Stimulated activated CD8-positive, alpha-beta memory T cell treated with anti-CD3 and anti-CD28 coated beads, Interleukin-7, amount 100 ng/mL, for 4 hours (primary cell): ENCODE data around the gene KCNIP1.

Experiments
- DNase-seq, 2 donors: peaks; one replicate each; pipeline ENCODE4 v3.0.0-alpha.2; 2020; ENCODE audit warnings: low read depth in 2 of 2

KCNIP1 gene

GRCh38 chr5:170597109-170597751 lies 93.4 kb downstream of the KCNIP1 start:
- DNase-seq: no peak

- no peak for DNase-seq
These were observed 94.1 kb downstream of the KCNIP1 start for GRCh38 chr5:170597872-170598271.

DNA sequence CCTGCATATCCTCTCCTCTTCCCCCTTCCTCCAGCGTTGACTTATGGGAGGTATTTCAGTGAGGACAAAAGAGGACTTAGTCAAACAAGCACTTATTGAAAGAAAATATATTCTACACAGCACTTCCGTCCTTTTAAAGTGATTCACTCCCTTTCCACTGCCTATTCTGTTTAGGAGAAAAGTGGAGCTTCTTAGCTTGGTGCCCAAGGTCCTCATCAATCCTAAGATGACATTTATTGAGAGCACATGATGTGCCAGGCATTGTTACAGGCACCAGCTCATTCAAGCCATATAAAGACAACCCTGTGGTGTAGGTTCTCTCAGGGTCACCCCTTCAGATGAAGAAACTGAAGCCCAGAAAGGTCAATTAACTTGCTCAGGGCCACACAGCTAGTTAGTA lies 95.9 kb downstream of the KCNIP1 start:
- DNase-seq: no peak

DNA sequence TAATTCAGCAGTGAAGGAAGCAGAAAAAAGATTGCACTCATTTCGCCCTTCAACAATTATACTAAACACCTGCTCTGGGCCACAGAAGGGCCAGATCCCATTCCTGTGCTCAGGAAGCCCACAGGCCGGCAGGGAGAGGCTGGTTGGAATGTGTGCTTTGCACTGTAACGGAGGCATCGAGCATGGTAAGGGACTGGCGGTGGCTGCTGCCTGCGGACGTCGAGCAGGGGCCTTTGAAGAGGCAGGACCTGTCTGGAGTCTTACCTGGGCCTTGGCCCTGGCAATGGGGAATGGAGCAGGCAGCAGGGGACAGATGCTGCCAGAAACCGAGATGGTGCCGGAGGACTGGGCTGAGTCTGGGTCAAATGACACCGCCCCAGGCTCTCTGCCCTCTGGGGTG lies 97.8 kb downstream of the KCNIP1 start:
- DNase-seq: no peak

DNA sequence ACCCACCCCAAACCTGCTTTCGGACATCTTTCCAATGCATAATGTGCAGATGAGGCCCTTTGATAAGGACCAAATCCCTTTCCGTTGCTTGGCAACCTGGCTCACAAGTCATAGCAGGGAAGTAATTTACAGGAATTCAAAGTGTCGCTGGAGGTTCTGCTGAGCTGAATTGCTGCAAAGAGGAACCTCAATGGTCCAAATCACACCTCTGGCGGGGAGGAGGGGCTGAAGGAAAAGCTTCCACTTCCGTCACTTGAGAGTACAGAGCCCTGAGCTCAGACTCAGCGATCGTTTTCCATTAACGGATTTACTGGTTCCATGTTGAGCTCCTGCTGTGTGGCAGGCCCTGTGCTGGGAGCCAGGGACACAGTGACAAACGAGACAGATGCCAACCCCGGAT lies 99.3 kb downstream of the KCNIP1 start:
- no peak for DNase-seq

GRCh38 chr5:170603578-170604565 lies 100.1 kb downstream of the KCNIP1 start:
- no peak for DNase-seq

DNA sequence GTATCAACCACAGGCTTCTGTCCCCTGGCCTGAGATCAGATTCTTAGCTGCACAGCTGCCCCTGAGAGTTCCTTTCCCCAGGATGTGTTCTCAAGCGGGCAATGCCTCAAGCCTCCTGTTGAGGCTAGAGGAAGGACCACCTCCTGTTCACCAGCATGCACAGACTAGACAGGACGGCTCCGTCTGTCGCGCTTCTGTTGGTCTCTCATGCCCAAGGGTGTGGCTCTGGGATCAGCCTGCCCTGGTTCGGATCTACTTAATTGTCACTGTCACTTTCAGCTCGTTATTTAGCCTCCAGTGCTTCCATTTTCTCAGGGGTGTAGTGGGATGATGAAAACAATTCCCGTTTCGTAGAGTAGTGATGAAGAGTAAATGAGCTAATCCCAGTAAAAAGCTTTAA lies 103.1 kb downstream of the KCNIP1 start:
- DNase-seq: no peak

DNA sequence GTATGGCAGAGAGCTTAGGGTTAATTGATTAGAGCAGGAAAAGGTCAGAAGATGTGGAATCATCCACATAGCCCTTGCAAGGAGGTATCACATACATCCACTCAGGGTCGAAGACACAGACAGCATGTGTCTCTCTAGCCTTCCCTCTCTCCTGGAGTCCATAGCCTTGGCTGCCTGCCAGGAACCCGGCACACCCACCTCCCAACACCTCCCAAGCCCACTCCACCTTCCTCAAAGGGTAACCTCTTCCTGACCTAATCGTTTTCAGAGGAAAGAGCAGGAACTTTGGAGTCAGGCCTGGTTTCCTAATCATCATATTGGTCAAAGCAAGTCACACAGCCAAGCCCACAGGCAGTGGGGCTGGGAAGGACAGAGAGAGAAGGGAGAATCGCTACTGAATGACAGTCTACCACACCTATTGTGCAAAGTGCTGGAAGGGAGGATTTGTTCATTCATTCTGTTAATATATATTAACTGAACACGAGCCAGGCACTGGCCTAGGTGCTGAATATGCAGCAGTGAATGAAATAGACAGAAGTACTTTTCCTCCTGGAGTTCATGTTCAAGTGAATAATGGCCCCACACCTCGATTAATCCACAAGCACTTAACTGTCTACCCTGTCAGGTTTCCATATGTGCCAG lies 107.8 kb downstream of the KCNIP1 start:
- DNase-seq: no peak

DNA sequence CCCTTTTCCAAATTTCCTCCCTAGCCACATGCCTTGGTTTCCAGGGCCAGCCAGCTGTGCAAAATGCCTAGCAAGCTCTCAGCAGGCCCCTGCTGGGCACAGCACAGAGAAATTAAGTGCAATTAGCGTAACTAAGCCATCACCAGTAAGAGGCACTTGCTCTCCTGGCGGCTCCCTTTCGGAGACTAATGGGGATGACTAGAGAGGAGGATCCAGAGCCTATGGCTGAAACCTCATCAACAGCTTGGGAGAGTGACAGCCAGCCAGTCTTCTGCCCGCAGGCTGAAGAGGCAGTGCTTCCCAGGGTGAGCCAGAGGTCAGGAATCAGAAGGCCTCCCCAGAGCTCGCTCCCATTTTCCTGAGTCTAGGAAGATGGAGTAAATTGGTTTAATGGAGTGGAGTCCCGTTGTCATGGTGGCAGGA lies 108.4 kb downstream of the KCNIP1 start:
- DNase-seq: no peak

- no peak for DNase-seq
These were observed 110.3 kb downstream of the KCNIP1 start for GRCh38 chr5:170614065-170614490.

- no peak for DNase-seq
These were observed 110.9 kb downstream of the KCNIP1 start for GRCh38 chr5:170614720-170615119.

- DNase-seq: no peak
These were observed 114.0 kb downstream of the KCNIP1 start for GRCh38 chr5:170617533-170618490.

DNA sequence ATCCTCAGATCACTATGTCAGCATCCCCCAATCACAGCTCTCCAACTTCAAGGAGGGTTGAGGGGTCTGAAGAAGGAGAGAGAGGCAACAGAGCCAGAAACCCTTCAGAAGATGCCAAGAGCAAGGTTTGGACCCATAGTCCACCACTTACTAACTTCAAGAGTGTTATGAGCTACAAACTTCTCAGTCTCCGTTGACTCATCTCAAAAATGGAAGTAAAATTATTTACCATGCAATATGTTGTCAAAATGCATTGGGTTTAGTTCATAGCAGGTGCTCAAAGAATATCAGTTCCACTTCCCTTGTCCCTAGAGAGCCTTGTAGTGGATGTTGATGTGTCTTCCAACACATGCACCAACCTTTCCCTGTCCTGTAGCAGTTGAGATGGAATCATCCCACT lies 116.0 kb downstream of the KCNIP1 start:
- DNase-seq: no peak

- DNase-seq: no peak
These were observed 119.1 kb downstream of the KCNIP1 start for GRCh38 chr5:170622933-170623332.

DNA sequence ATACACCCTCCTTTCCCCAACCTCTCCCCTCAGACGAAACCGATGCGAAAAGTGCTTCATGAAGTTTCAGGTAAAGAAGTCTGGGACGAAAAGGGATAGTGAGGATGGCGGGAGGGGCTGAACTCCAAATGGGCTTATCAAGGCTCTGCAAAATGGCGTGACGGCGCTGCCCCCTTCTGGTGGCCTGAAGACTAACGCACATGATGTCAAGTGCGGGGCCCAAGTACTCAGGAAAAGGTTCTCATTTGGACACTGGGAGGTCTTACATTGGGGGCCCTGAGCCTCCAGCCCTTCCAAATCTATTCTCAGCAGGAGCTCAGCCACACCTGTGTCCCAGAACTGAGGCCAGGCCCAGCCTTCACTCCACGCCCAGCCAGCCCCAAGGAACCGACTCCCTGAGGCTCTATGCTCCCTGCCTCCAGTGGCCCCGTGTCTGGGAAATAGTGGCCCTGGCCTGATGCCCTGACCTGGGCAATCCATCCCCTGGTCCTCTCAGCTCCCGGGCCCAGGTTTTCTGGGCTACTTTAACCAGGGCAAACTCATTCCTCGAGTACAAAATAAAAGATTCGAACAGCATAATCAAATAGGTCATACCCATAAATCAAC lies 119.9 kb downstream of the KCNIP1 start:
- no peak for DNase-seq

DNA sequence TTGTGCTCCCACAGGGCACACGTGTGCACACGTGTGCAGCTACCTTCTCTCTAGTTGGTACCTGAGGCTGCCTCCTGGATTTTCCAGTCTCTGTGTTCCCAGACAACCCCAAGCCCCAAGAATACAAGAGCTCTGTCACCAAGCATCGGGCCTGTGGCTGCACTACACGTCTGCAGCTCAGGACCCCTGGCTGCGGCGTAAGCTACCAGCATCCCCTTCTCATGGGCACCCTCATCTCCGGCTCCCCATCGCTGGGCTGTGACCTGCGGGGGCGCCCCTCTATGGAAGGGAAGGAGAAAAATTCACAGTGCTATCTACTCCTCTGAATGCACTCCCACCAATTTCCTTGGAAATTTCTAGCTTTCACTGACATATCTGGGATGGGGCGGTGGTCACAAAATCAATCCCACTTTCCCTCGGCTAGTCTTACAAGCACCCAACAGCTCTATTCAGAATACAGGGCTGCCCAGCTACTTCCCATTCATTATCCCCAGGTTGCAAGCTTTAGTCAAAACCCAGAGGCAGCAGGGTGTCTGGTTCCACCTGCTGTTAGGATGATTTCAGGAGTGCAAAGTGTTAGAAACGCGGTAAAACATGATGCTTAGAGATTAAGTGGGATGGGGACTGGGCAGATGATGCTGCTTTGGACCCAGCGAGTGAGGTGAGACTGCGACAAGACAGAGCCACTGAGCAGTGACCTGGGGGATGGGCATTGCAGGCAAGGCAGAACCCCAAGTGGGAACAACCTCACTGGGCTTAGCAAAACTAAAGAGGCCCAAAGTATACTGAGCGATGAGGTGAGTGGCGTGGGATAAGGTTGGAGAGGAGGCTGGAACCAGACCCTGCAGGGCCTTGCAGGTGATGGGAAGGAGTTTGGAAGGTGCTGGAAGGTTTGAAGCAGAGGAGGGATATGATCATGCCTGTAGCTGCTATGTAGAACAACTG lies 121.7 kb downstream of the KCNIP1 start:
- DNase-seq: no peak

GRCh38 chr5:170626507-170627150 lies 122.8 kb downstream of the KCNIP1 start:
- no peak for DNase-seq

- no peak for DNase-seq
These were observed 123.5 kb downstream of the KCNIP1 start for GRCh38 chr5:170627271-170627670.

GRCh38 chr5:170628028-170628427 lies 124.2 kb downstream of the KCNIP1 start:
- no peak for DNase-seq
